ENCODE results near the gene SPACDR. TPM values are rescaled to one million over a fixed set of nuclear protein-coding genes. Genes with fewer than 3 reads are reported as not detected.

SPACDR gene
- total RNA-seq, 1 donor: 0.36 TPM

- H3K27ac ChIP-seq (ENCODE audit: low read depth, low read length): no peak overlapping the region
- H3K79me2 ChIP-seq (ENCODE audit: insufficient read depth, low read length): peaks cover 12% of the 10 kb centered on the region
- no peak for TF ChIP-seq CTCF (IDR thresholded peaks at IDR 0.05; ENCODE audit: extremely low read depth, low read depth, low read length)
- no peaks in the 10 kb centered on the region for H3K27me3 ChIP-seq (ENCODE audit: insufficient read depth, low read length)
- H3K36me3 ChIP-seq (ENCODE audit: insufficient read depth, low read length): peaks cover 5% of the 10 kb centered on the region
- no peaks in the 10 kb centered on the region for H3K9me3 ChIP-seq (ENCODE audit: low read depth, low read length)
- no peaks in the 10 kb centered on the region for H3K4me1 ChIP-seq (ENCODE audit: insufficient read depth, low read length)
- H3K4me3 ChIP-seq (ENCODE audit: insufficient read depth, low read length): no peak overlapping the region
- peak; percentile 46 for DNase-seq (ENCODE audit: insufficient read length, low spot score, missing footprints)
- peaks cover 8% of the 10 kb centered on the region for H4K20me1 ChIP-seq (ENCODE audit: insufficient read depth, low read length)
- H3K4me2 ChIP-seq (ENCODE audit: insufficient read depth, low read length): no peak overlapping the region
- H2AFZ ChIP-seq (ENCODE audit: low read length): no peak overlapping the region
Measured at GRCh38 chr7:100466653-100467605, 2.9 kb upstream of the SPACDR start.

DNA sequence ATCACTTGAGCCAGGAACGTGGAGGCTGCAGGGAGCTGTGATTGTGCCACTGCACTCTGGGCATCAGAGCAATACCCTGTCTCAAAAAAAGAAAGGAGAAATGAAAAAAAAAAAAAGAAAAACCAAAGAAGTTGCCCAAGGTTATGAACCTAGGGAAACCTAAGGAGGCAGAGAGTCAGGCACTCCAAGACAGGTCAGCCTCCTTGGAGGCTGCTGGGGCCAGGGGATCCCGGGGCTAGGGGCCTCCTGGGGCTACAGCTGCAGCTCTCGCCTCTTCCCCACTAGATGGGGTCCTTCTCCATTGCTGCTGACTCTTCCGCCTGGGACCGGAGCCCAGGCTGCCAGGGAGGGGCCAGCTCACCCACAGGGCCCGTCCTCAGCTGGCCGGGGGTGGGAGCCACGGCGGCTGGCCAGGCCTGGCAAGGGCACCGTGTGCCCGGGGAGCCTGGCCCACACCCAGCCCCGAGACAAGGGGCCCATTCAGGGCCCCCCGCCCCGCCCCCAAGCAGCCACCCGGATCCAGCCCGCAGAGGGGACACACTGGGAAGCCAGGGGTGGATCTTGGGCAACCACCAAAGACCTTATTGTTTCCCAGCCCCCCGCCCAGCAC, 1.7 kb upstream of the SPACDR start:
- H4K20me1 ChIP-seq (ENCODE audit: insufficient read depth, low read length): peaks cover 8% of the 10 kb centered on the region
- H3K4me2 ChIP-seq (ENCODE audit: insufficient read depth, low read length): peak overlapping the region; percentile 24
- no peak overlapping the region for H3K4me3 ChIP-seq (ENCODE audit: insufficient read depth, low read length)
- peak; percentile 99 for DNase-seq (ENCODE audit: insufficient read length, low spot score, missing footprints)
- H3K36me3 ChIP-seq (ENCODE audit: insufficient read depth, low read length): peaks cover 5% of the 10 kb centered on the region
- H2AFZ ChIP-seq (ENCODE audit: low read length): no peak overlapping the region
- peaks cover 9% of the 10 kb centered on the region for H3K79me2 ChIP-seq (ENCODE audit: insufficient read depth, low read length)
- peak; percentile 65 for TF ChIP-seq CTCF (IDR thresholded peaks at IDR 0.05; ENCODE audit: extremely low read depth, low read depth, low read length)
- no peak overlapping the region for H3K27ac ChIP-seq (ENCODE audit: low read depth, low read length)
- no peaks in the 10 kb centered on the region for H3K9me3 ChIP-seq (ENCODE audit: low read depth, low read length)
- no peaks in the 10 kb centered on the region for H3K4me1 ChIP-seq (ENCODE audit: insufficient read depth, low read length)
- H3K27me3 ChIP-seq (ENCODE audit: insufficient read depth, low read length): no peaks in the 10 kb centered on the region

DNA sequence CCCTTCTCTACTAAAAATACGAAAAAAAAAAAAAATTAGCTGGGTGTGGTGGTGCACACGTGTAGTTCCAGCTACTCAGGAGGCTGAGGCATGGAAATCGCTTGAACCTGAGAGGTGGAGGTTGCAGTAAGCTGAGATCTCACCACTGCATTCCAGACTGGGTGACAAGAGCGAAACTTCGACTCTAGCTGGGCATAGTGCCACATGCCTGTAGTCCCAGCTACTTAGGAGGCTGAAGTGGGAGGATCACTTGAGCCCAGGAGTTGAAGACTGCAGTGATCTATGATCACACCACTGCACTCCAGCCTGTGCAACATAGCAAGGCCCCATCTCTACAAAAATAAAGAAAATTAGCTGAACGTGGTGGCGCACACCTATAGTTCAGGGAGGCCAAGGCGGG, 1.2 kb upstream of the SPACDR start:
- H3K4me1 ChIP-seq (ENCODE audit: insufficient read depth, low read length): no peaks in the 10 kb centered on the region
- no peak overlapping the region for H3K27ac ChIP-seq (ENCODE audit: low read depth, low read length)
- no peaks in the 10 kb centered on the region for H3K27me3 ChIP-seq (ENCODE audit: insufficient read depth, low read length)
- H4K20me1 ChIP-seq (ENCODE audit: insufficient read depth, low read length): peaks cover 8% of the 10 kb centered on the region
- no peak for DNase-seq (ENCODE audit: insufficient read length, low spot score, missing footprints)
- H3K79me2 ChIP-seq (ENCODE audit: insufficient read depth, low read length): peaks cover 8% of the 10 kb centered on the region
- H3K36me3 ChIP-seq (ENCODE audit: insufficient read depth, low read length): peaks cover 5% of the 10 kb centered on the region
- H3K4me2 ChIP-seq (ENCODE audit: insufficient read depth, low read length): peak overlapping the region; percentile 24
- no peaks in the 10 kb centered on the region for H3K9me3 ChIP-seq (ENCODE audit: low read depth, low read length)
- no peak overlapping the region for H3K4me3 ChIP-seq (ENCODE audit: insufficient read depth, low read length)
- no peak overlapping the region for H2AFZ ChIP-seq (ENCODE audit: low read length)
- no peak for TF ChIP-seq CTCF (IDR thresholded peaks at IDR 0.05; ENCODE audit: extremely low read depth, low read depth, low read length)

DNA sequence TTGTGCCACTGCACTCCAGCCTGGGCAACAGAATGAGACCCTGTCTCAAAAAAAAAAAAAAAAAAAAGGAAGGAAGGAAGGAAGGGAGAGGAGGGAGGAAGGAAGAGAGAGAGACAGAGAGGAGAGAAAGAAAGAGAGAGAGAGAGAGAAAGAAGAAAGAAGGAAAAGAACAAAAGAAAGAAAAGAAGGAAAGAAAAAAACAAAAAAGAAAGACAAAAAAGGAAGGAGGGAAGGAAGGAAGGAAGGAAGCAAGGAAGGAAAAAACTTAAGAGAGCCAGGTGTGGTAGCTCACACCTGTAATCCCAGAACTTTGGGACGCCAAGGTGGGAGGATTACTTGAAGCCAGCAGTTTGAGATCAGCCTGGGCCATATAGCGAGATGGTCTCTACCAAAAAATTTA, 731 bp upstream of the SPACDR start:
- Histone ChIP-seq H3K4me3 (ENCODE audit: insufficient read depth, low read length) (no peak overlapping the region), H4K20me1 (ENCODE audit: insufficient read depth, low read length) (peaks cover 8% of the 10 kb centered on the region), H3K27me3 (ENCODE audit: insufficient read depth, low read length) (no peaks in the 10 kb centered on the region), H3K9me3 (ENCODE audit: low read depth, low read length) (no peaks in the 10 kb centered on the region), H3K36me3 (ENCODE audit: insufficient read depth, low read length) (peaks cover 5% of the 10 kb centered on the region), H3K4me2 (ENCODE audit: insufficient read depth, low read length) (no peak overlapping the region), H2AFZ (ENCODE audit: low read length) (no peak overlapping the region), H3K79me2 (ENCODE audit: insufficient read depth, low read length) (peaks cover 8% of the 10 kb centered on the region), H3K27ac (ENCODE audit: low read depth, low read length) (no peak overlapping the region), H3K4me1 (ENCODE audit: insufficient read depth, low read length) (no peaks in the 10 kb centered on the region)
- no peak for DNase-seq (ENCODE audit: insufficient read length, low spot score, missing footprints)
- no peak for TF ChIP-seq CTCF (IDR thresholded peaks at IDR 0.05; ENCODE audit: extremely low read depth, low read depth, low read length)
